ENCODE results near the gene HGD.
A peak's percentile ranks its signal among the peaks of the same experiment; 100 is the strongest.

HGD gene

DNA sequence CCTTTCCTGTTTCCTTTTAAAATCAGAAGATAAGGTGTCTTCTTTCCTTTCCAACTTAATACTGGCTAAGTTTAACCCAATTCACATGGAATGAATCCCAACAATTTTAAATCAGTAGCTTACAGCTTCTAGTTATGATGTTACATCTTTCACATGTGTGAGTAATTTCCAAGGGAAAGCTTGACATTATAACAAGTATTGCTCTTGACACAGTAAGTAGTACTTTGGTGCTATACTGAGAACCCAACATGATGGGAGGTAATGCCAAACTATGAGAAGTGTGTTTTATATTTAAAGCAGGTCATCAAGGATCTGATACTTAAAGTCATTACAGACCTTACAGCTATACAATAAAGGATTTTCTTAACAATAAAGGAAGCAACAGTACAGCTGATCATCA, 31.2 kb upstream of the HGD start:
- H4K20me1 ChIP-seq (ENCODE audit: control insufficient read depth, insufficient read depth, low read depth, low read length), result no peaks in the 10 kb centered on the region
- H3K36me3 ChIP-seq (ENCODE audit: control insufficient read depth, low read length), result peaks cover 3% of the 10 kb centered on the region
- TF ChIP-seq EZH2phosphoT487 (IDR thresholded peaks at IDR 0.05; ENCODE audit: borderline replicate concordance, low read length), result no peak
- TF ChIP-seq, protein P1, sequence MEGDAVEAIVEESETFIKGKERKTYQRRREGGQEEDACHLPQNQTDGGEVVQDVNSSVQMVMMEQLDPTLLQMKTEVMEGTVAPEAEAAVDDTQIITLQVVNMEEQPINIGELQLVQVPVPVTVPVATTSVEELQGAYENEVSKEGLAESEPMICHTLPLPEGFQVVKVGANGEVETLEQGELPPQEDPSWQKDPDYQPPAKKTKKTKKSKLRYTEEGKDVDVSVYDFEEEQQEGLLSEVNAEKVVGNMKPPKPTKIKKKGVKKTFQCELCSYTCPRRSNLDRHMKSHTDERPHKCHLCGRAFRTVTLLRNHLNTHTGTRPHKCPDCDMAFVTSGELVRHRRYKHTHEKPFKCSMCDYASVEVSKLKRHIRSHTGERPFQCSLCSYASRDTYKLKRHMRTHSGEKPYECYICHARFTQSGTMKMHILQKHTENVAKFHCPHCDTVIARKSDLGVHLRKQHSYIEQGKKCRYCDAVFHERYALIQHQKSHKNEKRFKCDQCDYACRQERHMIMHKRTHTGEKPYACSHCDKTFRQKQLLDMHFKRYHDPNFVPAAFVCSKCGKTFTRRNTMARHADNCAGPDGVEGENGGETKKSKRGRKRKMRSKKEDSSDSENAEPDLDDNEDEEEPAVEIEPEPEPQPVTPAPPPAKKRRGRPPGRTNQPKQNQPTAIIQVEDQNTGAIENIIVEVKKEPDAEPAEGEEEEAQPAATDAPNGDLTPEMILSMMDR (IDR thresholded peaks at IDR 0.05; ENCODE audit: low read depth, low read length, poor library complexity, severe bottlenecking), result no peak

DNA sequence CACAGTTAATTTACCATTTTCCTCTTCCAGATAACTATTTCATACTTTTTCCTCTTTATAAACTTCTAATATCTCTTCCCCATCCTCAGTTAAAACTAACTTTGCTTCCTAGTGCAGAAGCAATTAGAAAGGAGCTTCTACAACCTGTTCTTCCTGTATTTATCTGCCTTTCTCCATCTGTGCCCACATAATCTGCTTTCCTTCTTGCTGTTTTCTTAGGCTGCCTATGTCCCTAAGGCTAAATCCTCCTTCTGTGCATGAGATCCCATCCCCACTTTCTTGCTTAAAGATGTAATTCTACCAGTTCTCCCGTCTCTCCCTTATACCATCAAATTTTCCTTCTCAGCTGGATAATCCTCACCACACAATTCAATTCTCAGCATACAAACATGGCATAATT, 28.3 kb upstream of the HGD start:
- Histone ChIP-seq H3K27ac (ENCODE audit: low read depth, low read length) (no peak overlapping the region), H3K27me3 (ENCODE audit: control insufficient read depth, low read length) (no peaks in the 10 kb centered on the region), H3K9me2 (replicated peaks; ENCODE audit: control insufficient read depth, low read length) (no peaks in the 10 kb centered on the region), H3K9me3 (ENCODE audit: control insufficient read depth, insufficient read depth, low read length) (no peaks in the 10 kb centered on the region), H3K4me2 (ENCODE audit: low read length) (no peak overlapping the region), H4K20me1 (ENCODE audit: control insufficient read depth, insufficient read depth, low read depth, low read length) (no peaks in the 10 kb centered on the region), H3K4me3 (ENCODE audit: low read length) (no peak overlapping the region), H3K36me3 (ENCODE audit: control insufficient read depth, low read length) (peaks cover 6% of the 10 kb centered on the region), H3K4me1 (ENCODE audit: control insufficient read depth, low read length) (peaks cover 15% of the 10 kb centered on the region), H3K79me2 (ENCODE audit: control insufficient read depth, low read length) (no peaks in the 10 kb centered on the region), H3F3A (ENCODE audit: control insufficient read depth, insufficient read depth) (no peaks in the 10 kb centered on the region)
- TF ChIP-seq, protein P1 (IDR thresholded peaks at IDR 0.05; ENCODE audit: low read depth, low read length, poor library complexity, severe bottlenecking), result no peak
- no peak for TF ChIP-seq EZH2phosphoT487 (IDR thresholded peaks at IDR 0.05; ENCODE audit: borderline replicate concordance, low read length)

More for the DNA sequence above, 31.2 kb upstream of the HGD start:
- H3K79me2 ChIP-seq (ENCODE audit: control insufficient read depth, low read length), result peaks cover 6% of the 10 kb centered on the region
- no peaks in the 10 kb centered on the region for H3K27me3 ChIP-seq (ENCODE audit: control insufficient read depth, low read length)
- H3F3A ChIP-seq (ENCODE audit: control insufficient read depth, insufficient read depth), result no peaks in the 10 kb centered on the region
- H3K9me2 ChIP-seq (replicated peaks; ENCODE audit: control insufficient read depth, low read length), result no peaks in the 10 kb centered on the region
- no peaks in the 10 kb centered on the region for H3K9me3 ChIP-seq (ENCODE audit: control insufficient read depth, insufficient read depth, low read length)
- H3K4me1 ChIP-seq (ENCODE audit: control insufficient read depth, low read length), result peaks cover 10% of the 10 kb centered on the region
- H3K4me3 ChIP-seq (ENCODE audit: low read length), result no peak overlapping the region
- no peak overlapping the region for H3K27ac ChIP-seq (ENCODE audit: low read depth, low read length)
- no peak overlapping the region for H3K4me2 ChIP-seq (ENCODE audit: low read length)

DNA sequence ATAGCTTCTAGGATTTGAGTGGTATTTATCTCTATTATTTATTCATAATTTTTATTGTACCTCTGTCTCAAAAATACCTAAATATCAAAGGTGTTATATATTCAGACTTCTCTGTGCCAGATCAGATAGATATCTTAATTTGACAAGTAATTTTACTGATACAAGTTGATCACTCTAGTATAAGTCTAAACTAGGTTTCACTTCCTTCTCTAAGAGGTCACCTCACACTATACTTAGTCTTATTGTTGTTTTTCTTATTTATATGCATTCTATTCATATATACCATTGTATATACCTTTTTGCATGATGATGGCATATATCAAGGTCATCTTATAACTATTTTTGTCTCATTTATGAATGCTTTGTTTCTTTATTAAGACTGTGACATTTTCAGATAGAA, 26.4 kb upstream of the HGD start:
- Histone ChIP-seq H3K9me3 (ENCODE audit: control insufficient read depth, insufficient read depth, low read length) (no peaks in the 10 kb centered on the region), H3K36me3 (ENCODE audit: control insufficient read depth, low read length) (peaks cover 16% of the 10 kb centered on the region), H4K20me1 (ENCODE audit: control insufficient read depth, insufficient read depth, low read depth, low read length) (no peaks in the 10 kb centered on the region), H3K9me2 (replicated peaks; ENCODE audit: control insufficient read depth, low read length) (no peaks in the 10 kb centered on the region), H3K79me2 (ENCODE audit: control insufficient read depth, low read length) (no peaks in the 10 kb centered on the region), H3K4me1 (ENCODE audit: control insufficient read depth, low read length) (peaks cover 15% of the 10 kb centered on the region), H3F3A (ENCODE audit: control insufficient read depth, insufficient read depth) (no peaks in the 10 kb centered on the region), H3K27ac (ENCODE audit: low read depth, low read length) (peak overlapping the region; percentile 9; the same call in 1 of the 2 replicates), H3K4me3 (ENCODE audit: low read length) (peak overlapping the region; percentile 14; the same call in 1 of the 2 replicates), H3K27me3 (ENCODE audit: control insufficient read depth, low read length) (no peaks in the 10 kb centered on the region), H3K4me2 (ENCODE audit: low read length) (peak overlapping the region; percentile 47)
- TF ChIP-seq, protein P1 (IDR thresholded peaks at IDR 0.05; ENCODE audit: low read depth, low read length, poor library complexity, severe bottlenecking), result no peak
- TF ChIP-seq EZH2phosphoT487 (IDR thresholded peaks at IDR 0.05; ENCODE audit: borderline replicate concordance, low read length), result no peak

Data from DOHH2 (cell line).